ENCODE measurements around the gene DCTN1.

The DCTN1 gene

DNA sequence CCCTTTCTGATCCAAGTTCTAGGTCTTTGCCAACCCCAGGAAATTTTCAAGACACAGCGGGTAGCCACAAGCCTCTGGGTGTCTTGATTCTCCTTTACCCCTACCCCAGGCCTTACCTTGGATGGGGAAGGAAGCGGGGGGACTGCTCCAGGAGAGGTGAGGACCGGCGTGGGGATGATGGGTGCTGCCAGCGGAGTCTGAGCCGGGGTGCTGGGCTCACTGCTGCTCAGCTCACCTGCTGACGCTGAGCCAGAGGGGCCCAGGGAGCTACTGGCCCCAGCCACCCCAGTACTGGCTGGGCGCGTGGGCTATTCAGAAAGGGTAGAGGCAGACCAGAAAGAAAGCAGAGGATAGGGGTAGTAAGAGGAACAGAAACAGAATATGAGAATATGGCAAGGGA is 8.7 kb downstream of the DCTN1 start:
- Histone ChIP-seq H3K79me2 (ENCODE audit: control insufficient read depth, low read length) (no peaks in the 10 kb centered on the region), H3K4me3 (ENCODE audit: low read length) (no peak overlapping the region), H3F3A (ENCODE audit: control insufficient read depth, insufficient read depth) (no peaks in the 10 kb centered on the region), H3K4me2 (ENCODE audit: low read length) (no peak overlapping the region), H3K4me1 (ENCODE audit: control insufficient read depth, low read length) (no peaks in the 10 kb centered on the region), H3K27me3 (ENCODE audit: control insufficient read depth, low read length) (no peaks in the 10 kb centered on the region), H3K9me3 (ENCODE audit: control insufficient read depth, insufficient read depth, low read length) (no peaks in the 10 kb centered on the region), H4K20me1 (ENCODE audit: control insufficient read depth, insufficient read depth, low read depth, low read length) (no peaks in the 10 kb centered on the region), H3K9me2 (replicated peaks; ENCODE audit: control insufficient read depth, low read length) (no peaks in the 10 kb centered on the region), H3K27ac (ENCODE audit: low read depth, low read length) (no peak overlapping the region), H3K36me3 (ENCODE audit: control insufficient read depth, low read length) (peaks cover 43% of the 10 kb centered on the region)
- TF ChIP-seq, protein P1, sequence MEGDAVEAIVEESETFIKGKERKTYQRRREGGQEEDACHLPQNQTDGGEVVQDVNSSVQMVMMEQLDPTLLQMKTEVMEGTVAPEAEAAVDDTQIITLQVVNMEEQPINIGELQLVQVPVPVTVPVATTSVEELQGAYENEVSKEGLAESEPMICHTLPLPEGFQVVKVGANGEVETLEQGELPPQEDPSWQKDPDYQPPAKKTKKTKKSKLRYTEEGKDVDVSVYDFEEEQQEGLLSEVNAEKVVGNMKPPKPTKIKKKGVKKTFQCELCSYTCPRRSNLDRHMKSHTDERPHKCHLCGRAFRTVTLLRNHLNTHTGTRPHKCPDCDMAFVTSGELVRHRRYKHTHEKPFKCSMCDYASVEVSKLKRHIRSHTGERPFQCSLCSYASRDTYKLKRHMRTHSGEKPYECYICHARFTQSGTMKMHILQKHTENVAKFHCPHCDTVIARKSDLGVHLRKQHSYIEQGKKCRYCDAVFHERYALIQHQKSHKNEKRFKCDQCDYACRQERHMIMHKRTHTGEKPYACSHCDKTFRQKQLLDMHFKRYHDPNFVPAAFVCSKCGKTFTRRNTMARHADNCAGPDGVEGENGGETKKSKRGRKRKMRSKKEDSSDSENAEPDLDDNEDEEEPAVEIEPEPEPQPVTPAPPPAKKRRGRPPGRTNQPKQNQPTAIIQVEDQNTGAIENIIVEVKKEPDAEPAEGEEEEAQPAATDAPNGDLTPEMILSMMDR (IDR thresholded peaks at IDR 0.05; ENCODE audit: low read depth, low read length, poor library complexity, severe bottlenecking), result no peak
- TF ChIP-seq EZH2phosphoT487 (IDR thresholded peaks at IDR 0.05; ENCODE audit: borderline replicate concordance, low read length), result no peak

DNA sequence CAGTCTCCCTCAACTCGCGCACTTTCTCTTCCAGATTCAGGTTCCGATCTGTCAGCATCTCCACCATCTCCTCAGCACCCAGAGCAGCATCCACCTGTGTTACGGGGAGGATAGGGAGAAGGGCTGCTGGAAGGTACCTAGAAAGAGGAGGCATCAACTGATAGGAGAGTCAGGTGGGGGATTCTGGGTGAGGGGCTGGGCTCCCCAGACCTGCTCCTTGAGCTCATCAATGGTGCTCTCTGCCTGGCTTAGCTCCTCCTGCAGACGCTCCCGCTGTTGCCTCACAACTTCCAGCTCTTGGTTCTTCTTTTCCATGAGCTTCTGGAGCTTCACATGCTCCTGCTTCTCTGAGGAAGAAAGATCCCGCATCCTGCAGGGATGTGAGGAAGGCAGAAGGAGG is 10.1 kb downstream of the DCTN1 start:
- Histone ChIP-seq H3K4me3 (ENCODE audit: low read length) (no peak overlapping the region), H3K9me3 (ENCODE audit: control insufficient read depth, insufficient read depth, low read length) (no peaks in the 10 kb centered on the region), H3K4me2 (ENCODE audit: low read length) (no peak overlapping the region), H3F3A (ENCODE audit: control insufficient read depth, insufficient read depth) (no peaks in the 10 kb centered on the region), H3K4me1 (ENCODE audit: control insufficient read depth, low read length) (no peaks in the 10 kb centered on the region), H3K27me3 (ENCODE audit: control insufficient read depth, low read length) (no peaks in the 10 kb centered on the region), H3K36me3 (ENCODE audit: control insufficient read depth, low read length) (peaks cover 50% of the 10 kb centered on the region), H3K79me2 (ENCODE audit: control insufficient read depth, low read length) (no peaks in the 10 kb centered on the region), H4K20me1 (ENCODE audit: control insufficient read depth, insufficient read depth, low read depth, low read length) (no peaks in the 10 kb centered on the region), H3K27ac (ENCODE audit: low read depth, low read length) (no peak overlapping the region), H3K9me2 (replicated peaks; ENCODE audit: control insufficient read depth, low read length) (no peaks in the 10 kb centered on the region)
- TF ChIP-seq, protein P1 (IDR thresholded peaks at IDR 0.05; ENCODE audit: low read depth, low read length, poor library complexity, severe bottlenecking), result no peak
- TF ChIP-seq EZH2phosphoT487 (IDR thresholded peaks at IDR 0.05; ENCODE audit: borderline replicate concordance, low read length), result no peak

DNA sequence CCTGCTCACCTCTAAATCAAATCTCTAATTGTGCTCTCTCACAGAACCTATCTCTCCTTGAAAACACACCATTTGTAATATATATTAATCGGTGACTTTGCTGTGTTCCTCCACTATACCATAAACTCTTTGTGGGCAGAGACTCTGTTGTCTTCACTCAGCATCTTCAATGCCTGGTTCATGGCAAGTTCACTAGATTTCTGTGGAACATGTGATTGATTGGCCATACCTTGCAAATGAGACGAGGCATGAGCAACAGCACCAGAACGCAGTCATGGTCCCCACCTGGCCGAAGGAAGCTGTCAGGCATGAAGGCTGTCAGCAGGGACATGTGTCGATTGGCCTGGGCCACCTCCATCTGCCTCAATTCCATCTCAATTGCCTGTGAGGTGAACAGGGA is 11.6 kb downstream of the DCTN1 start:
- H3K79me2 ChIP-seq (ENCODE audit: control insufficient read depth, low read length), result no peaks in the 10 kb centered on the region
- peaks cover 61% of the 10 kb centered on the region for H3K36me3 ChIP-seq (ENCODE audit: control insufficient read depth, low read length)
- no peak for TF ChIP-seq EZH2phosphoT487 (IDR thresholded peaks at IDR 0.05; ENCODE audit: borderline replicate concordance, low read length)
- TF ChIP-seq, protein P1 (IDR thresholded peaks at IDR 0.05; ENCODE audit: low read depth, low read length, poor library complexity, severe bottlenecking), result no peak
- H3K4me2 ChIP-seq (ENCODE audit: low read length), result no peak overlapping the region
- no peaks in the 10 kb centered on the region for H3K27me3 ChIP-seq (ENCODE audit: control insufficient read depth, low read length)
- H3F3A ChIP-seq (ENCODE audit: control insufficient read depth, insufficient read depth), result no peaks in the 10 kb centered on the region
- H3K4me3 ChIP-seq (ENCODE audit: low read length), result no peak overlapping the region
- no peaks in the 10 kb centered on the region for H4K20me1 ChIP-seq (ENCODE audit: control insufficient read depth, insufficient read depth, low read depth, low read length)
- H3K27ac ChIP-seq (ENCODE audit: low read depth, low read length), result no peak overlapping the region
- no peaks in the 10 kb centered on the region for H3K9me3 ChIP-seq (ENCODE audit: control insufficient read depth, insufficient read depth, low read length)
- H3K9me2 ChIP-seq (replicated peaks; ENCODE audit: control insufficient read depth, low read length), result no peaks in the 10 kb centered on the region
- no peaks in the 10 kb centered on the region for H3K4me1 ChIP-seq (ENCODE audit: control insufficient read depth, low read length)

DNA sequence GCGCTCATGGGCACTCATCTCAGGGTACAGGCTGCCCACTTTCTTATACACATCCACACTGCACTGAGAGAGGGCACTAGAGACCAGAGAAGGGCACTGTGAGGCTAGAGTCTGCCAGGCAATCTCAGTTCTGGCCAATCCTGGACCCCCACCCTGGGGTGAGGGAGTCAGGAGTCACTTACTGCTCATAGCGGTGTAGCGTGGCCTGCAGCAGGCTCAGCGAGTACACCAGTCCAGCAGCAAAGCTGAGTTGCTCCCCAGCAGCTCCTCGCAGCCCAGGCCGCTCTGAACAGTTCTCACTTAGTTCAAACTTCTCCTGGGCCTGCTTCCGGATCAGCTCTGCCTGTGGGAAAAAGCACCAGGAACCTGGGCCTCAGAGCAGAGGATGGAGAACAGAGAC is 12.3 kb downstream of the DCTN1 start:
- Histone ChIP-seq H3K79me2 (ENCODE audit: control insufficient read depth, low read length) (no peaks in the 10 kb centered on the region), H3F3A (ENCODE audit: control insufficient read depth, insufficient read depth) (no peaks in the 10 kb centered on the region)
- TF ChIP-seq, protein P1 (IDR thresholded peaks at IDR 0.05; ENCODE audit: low read depth, low read length, poor library complexity, severe bottlenecking), result no peak
- no peak for TF ChIP-seq EZH2phosphoT487 (IDR thresholded peaks at IDR 0.05; ENCODE audit: borderline replicate concordance, low read length)

More for the DNA sequence above, 12.3 kb downstream of the DCTN1 start:
- Histone ChIP-seq H4K20me1 (ENCODE audit: control insufficient read depth, insufficient read depth, low read depth, low read length) (no peaks in the 10 kb centered on the region), H3K4me1 (ENCODE audit: control insufficient read depth, low read length) (no peaks in the 10 kb centered on the region), H3K9me2 (replicated peaks; ENCODE audit: control insufficient read depth, low read length) (no peaks in the 10 kb centered on the region), H3K27ac (ENCODE audit: low read depth, low read length) (no peak overlapping the region), H3K4me2 (ENCODE audit: low read length) (no peak overlapping the region), H3K27me3 (ENCODE audit: control insufficient read depth, low read length) (no peaks in the 10 kb centered on the region), H3K4me3 (ENCODE audit: low read length) (no peak overlapping the region), H3K36me3 (ENCODE audit: control insufficient read depth, low read length) (peaks cover 67% of the 10 kb centered on the region), H3K9me3 (ENCODE audit: control insufficient read depth, insufficient read depth, low read length) (no peaks in the 10 kb centered on the region)
